ENCODE measurements around the gene MALRD1. TPM values are rescaled to one million over a fixed set of nuclear protein-coding genes. Genes with fewer than 3 reads are reported as not detected.

MALRD1 gene
- total RNA-seq, 1 experiment from 2014 or later: not detected

GRCh38 chr10:19012111-19012510 lies 36.5 kb upstream of the MALRD1 start:
- Histone ChIP-seq H3K9me3 (ENCODE audit: control insufficient read depth, insufficient read depth, low read depth, low read length) (no peaks in the 10 kb centered on the region), H3K27ac (ENCODE audit: low read length) (no peak overlapping the region), H3K27me3 (ENCODE audit: control insufficient read depth, insufficient read depth, low read length) (no peaks in the 10 kb centered on the region), H3K4me1 (ENCODE audit: control insufficient read depth, insufficient read depth, low read length) (no peaks in the 10 kb centered on the region), H3K36me3 (ENCODE audit: control insufficient read depth, insufficient read depth, low read length) (no peaks in the 10 kb centered on the region), H3K4me3 (ENCODE audit: low read depth in 2 of 2, low read length in 2 of 2) (no peak overlapping the region)
- no peak for DNase-seq (ENCODE audit: low read depth, low spot score)
- in situ Hi-C loops (cut with HindIII; ENCODE audit: low pct_unique_long_range_greater_than_20kb, low sequenced_read_pairs) (no loop called here), intact Hi-C loops (cut with micrococcal nuclease; ENCODE audit: unreplicated experiment) (no loop called here)
- POLR2A ChIA-PET: no interaction called here
- BruUV-seq (replicated peaks): no TSS peak
- CTCF ChIA-PET: no interaction called here
- TF ChIP-seq TCF7L2 (IDR thresholded peaks at IDR 0.05; ENCODE audit: low read depth, low read length): no peak
- no peak for TF ChIP-seq POLR2AphosphoS5 (IDR thresholded peaks at IDR 0.05; ENCODE audit: low read depth, low read length)
- no peak for TF ChIP-seq CTCF (IDR thresholded peaks at IDR 0.05)
- no peak for TF ChIP-seq REST (IDR thresholded peaks at IDR 0.05; ENCODE audit: insufficient read depth in 1 of 2, low read depth in 2 of 2, low read length in 1 of 2)
- no peak for TF ChIP-seq SIN3A (IDR thresholded peaks at IDR 0.05; ENCODE audit: borderline replicate concordance, insufficient read depth, low read depth, low read length)
- no peak for ATAC-seq

- Histone ChIP-seq H3K27me3 (ENCODE audit: control insufficient read depth, insufficient read depth, low read length) (no peaks in the 10 kb centered on the region), H3K4me1 (ENCODE audit: control insufficient read depth, insufficient read depth, low read length) (no peaks in the 10 kb centered on the region), H3K9me3 (ENCODE audit: control insufficient read depth, insufficient read depth, low read depth, low read length) (no peaks in the 10 kb centered on the region), H3K27ac (ENCODE audit: low read length) (no peak overlapping the region), H3K36me3 (ENCODE audit: control insufficient read depth, insufficient read depth, low read length) (no peaks in the 10 kb centered on the region), H3K4me3 (ENCODE audit: low read depth in 2 of 2, low read length in 2 of 2) (no peak overlapping the region)
- ChIA-PET POLR2A (no interaction called here), CTCF (no interaction called here)
- no TSS peak for BruUV-seq (replicated peaks)
- DNase-seq (ENCODE audit: low read depth, low spot score) (no peak), ATAC-seq (no peak)
- in situ Hi-C loops (cut with HindIII; ENCODE audit: low pct_unique_long_range_greater_than_20kb, low sequenced_read_pairs): no loop called here
- TF ChIP-seq TCF7L2 (IDR thresholded peaks at IDR 0.05; ENCODE audit: low read depth, low read length): no peak
- no peak for TF ChIP-seq POLR2AphosphoS5 (IDR thresholded peaks at IDR 0.05; ENCODE audit: low read depth, low read length)
- TF ChIP-seq REST (IDR thresholded peaks at IDR 0.05; ENCODE audit: insufficient read depth in 1 of 2, low read depth in 2 of 2, low read length in 1 of 2): no peak
- TF ChIP-seq CTCF (IDR thresholded peaks at IDR 0.05): no peak
- no peak for TF ChIP-seq SIN3A (IDR thresholded peaks at IDR 0.05; ENCODE audit: borderline replicate concordance, insufficient read depth, low read depth, low read length)
- intact Hi-C loops (cut with micrococcal nuclease; ENCODE audit: unreplicated experiment): no loop called here
Measured at GRCh38 chr10:19014034-19014433, 34.6 kb upstream of the MALRD1 start.

Measured in Panc1 (cell line).